ENCODE data around the gene CDC6. TPM values are rescaled to one million over a fixed set of nuclear protein-coding genes. Genes with fewer than 3 reads are reported as not detected.

The CDC6 gene
- total and polyA plus RNA-seq, 8 donors = 0.71 to 3.3 (median 1.3) TPM

- intact Hi-C loops (cut with DNase I) = no loop called here
- Histone ChIP-seq H3K27me3 (no peaks in the 10 kb centered on the region), H3K4me1 (peaks cover 13 to 64% (median 38%) of the 10 kb centered on the region in 3 donors), H3K9me3 (no peaks in the 10 kb centered on the region), H3K4me3 (no peak overlapping the region), H3K27ac (peak overlapping the region in 2 of 4 donors; percentile 11 to 50), H3K36me3 (no peaks in the 10 kb centered on the region)
- TF ChIP-seq, protein P1, sequence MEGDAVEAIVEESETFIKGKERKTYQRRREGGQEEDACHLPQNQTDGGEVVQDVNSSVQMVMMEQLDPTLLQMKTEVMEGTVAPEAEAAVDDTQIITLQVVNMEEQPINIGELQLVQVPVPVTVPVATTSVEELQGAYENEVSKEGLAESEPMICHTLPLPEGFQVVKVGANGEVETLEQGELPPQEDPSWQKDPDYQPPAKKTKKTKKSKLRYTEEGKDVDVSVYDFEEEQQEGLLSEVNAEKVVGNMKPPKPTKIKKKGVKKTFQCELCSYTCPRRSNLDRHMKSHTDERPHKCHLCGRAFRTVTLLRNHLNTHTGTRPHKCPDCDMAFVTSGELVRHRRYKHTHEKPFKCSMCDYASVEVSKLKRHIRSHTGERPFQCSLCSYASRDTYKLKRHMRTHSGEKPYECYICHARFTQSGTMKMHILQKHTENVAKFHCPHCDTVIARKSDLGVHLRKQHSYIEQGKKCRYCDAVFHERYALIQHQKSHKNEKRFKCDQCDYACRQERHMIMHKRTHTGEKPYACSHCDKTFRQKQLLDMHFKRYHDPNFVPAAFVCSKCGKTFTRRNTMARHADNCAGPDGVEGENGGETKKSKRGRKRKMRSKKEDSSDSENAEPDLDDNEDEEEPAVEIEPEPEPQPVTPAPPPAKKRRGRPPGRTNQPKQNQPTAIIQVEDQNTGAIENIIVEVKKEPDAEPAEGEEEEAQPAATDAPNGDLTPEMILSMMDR (IDR thresholded peaks at IDR 0.05) = no peak
- WGBS, 2 donors = 63 to 65% methylated on average over 16 to 17 of the region's 17 CpGs
- DNase-seq (peak in 1 of 6 donors; percentile 37), ATAC-seq (no peak), FAIRE-seq (no peak)
Measured at GRCh38 chr17:40326014-40326831, 38.5 kb downstream of the CDC6 start.

DNA sequence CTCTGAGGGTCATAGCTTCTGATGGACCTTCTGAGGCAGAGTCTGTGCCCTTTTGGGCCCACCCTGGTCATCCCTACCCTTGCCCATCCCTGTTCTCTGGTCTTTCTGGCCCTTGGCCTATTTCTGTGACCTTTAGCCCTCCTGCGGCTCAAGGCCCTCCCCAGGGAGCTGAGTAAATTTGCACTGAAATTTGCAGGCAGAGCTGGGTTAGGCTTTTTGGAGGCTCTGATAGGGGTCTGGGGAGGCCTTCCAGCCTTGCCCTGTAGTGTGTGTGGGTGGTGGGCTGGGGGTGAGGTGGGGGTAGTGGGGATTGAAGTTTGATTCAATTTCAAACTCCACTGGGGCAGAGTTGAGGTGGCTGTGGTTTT is 39.1 kb downstream of the CDC6 start:
- no peak for FAIRE-seq
- no peak overlapping the region for H3K4me3 ChIP-seq

DNA sequence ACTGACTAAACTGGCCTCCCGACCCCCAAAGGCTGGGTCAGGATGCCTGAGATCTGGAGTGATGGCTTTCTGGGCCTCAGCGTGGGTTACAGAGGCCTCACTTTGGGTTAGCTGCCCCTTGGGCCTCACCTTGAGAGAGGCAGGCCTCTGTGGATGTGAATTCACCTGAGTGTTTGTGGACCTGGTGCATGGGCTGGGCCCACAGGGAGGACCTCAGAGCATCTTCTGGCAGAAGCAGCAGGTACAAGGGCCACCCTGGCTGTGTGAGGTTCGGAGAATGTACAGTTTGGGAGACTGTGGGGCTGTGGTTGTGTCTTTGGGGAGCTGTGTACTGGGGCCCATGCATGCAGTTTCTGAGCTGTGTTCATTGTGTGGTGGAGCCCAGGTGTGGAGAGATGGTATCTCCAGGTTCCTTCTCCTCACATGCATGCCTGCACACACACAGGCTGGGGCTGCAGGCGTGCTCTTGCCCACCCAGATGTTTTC is 39.6 kb downstream of the CDC6 start:
- FAIRE-seq (no peak), ATAC-seq (no peak), DNase-seq (peak in 1 of 6 donors; percentile 25)
- Histone ChIP-seq H3K36me3 (no peaks in the 10 kb centered on the region), H3K9me3 (no peaks in the 10 kb centered on the region), H3K27ac (peak overlapping the region in 1 of 4 donors; percentile 11), H3K4me1 (peaks cover 24 to 65% (median 48%) of the 10 kb centered on the region in 3 donors), H3K27me3 (no peaks in the 10 kb centered on the region), H3K4me3 (no peak overlapping the region)
- TF ChIP-seq, protein P1 (IDR thresholded peaks at IDR 0.05) = no peak
- 68 to 85% methylated on average over 4 of the region's 4 CpGs for WGBS, 2 donors
- intact Hi-C loops (cut with DNase I) = no loop called here

More for the DNA sequence above, 39.1 kb downstream of the CDC6 start:
- Histone ChIP-seq H3K27ac (peak overlapping the region in 2 of 4 donors; percentile 11 to 50), H3K27me3 (no peaks in the 10 kb centered on the region), H3K9me3 (no peaks in the 10 kb centered on the region), H3K4me1 (peaks cover 19 to 64% (median 43%) of the 10 kb centered on the region in 3 donors), H3K36me3 (no peaks in the 10 kb centered on the region)
- no peak for ATAC-seq
- peak in 1 of 6 donors; percentile 27 for DNase-seq
- intact Hi-C loops (cut with DNase I) = no loop called here
- TF ChIP-seq, protein P1 (IDR thresholded peaks at IDR 0.05) = no peak
- 9 to 13% methylated on average over 1 of the region's 1 CpG for WGBS, 2 donors

DNA sequence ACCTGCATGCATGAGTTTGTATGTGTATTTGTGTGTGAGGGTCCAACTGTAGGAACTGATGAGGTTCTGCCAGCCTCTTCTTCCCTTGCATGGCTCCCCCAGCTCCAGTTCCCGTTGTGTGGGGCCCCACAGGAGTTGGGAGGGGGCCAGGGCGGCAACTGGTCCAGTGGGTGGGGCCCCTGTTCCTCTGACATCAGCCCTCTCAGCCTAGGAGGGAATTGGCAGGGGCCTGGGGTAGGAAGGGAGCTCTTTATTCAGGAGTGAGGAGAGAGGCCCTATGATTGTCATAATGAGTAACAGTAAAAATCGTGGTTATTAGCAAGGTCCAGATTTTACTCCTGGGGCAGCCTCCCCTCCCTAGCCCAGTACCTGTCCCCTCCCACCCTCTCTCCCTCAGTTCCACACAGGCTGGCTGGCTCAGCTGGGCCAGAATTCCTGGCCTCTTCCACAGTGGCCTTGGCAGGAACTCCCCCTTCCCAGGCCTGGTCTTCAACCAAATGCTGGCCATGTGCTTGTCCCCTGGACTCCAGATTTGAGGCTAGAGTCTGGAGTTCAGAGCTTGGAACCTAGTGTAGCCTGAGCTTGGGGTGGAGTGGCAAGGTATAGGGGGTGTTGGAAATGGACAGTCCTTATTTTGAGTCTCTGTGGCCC is 40.2 kb downstream of the CDC6 start:
- no peak for ATAC-seq

More for the DNA sequence above, 40.2 kb downstream of the CDC6 start:
- DNase-seq (no peak), FAIRE-seq (no peak)
- Histone ChIP-seq H3K4me1 (peaks cover 30 to 70% (median 54%) of the 10 kb centered on the region in 3 donors), H3K4me3 (no peak overlapping the region), H3K9me3 (no peaks in the 10 kb centered on the region), H3K27me3 (no peaks in the 10 kb centered on the region), H3K36me3 (no peaks in the 10 kb centered on the region), H3K27ac (peak overlapping the region in 1 of 4 donors; percentile 18)
- intact Hi-C loops (cut with DNase I) = no loop called here
- TF ChIP-seq, protein P1 (IDR thresholded peaks at IDR 0.05) = no peak
- WGBS, 2 donors = 19 to 25% methylated on average over 3 of the region's 3 CpGs
